Measurements from ENCODE around the gene ZNF619. TPM values are rescaled to one million over a fixed set of nuclear protein-coding genes. Genes with fewer than 3 reads are reported as not detected.

Gene ZNF619
- total and polyA plus RNA-seq, 9 of the 15 experiments (the other 6 are each of a cell fraction or from before 2014, with no cell fraction given) = 1.3 to 9.1 (median 6.3) TPM

DNA sequence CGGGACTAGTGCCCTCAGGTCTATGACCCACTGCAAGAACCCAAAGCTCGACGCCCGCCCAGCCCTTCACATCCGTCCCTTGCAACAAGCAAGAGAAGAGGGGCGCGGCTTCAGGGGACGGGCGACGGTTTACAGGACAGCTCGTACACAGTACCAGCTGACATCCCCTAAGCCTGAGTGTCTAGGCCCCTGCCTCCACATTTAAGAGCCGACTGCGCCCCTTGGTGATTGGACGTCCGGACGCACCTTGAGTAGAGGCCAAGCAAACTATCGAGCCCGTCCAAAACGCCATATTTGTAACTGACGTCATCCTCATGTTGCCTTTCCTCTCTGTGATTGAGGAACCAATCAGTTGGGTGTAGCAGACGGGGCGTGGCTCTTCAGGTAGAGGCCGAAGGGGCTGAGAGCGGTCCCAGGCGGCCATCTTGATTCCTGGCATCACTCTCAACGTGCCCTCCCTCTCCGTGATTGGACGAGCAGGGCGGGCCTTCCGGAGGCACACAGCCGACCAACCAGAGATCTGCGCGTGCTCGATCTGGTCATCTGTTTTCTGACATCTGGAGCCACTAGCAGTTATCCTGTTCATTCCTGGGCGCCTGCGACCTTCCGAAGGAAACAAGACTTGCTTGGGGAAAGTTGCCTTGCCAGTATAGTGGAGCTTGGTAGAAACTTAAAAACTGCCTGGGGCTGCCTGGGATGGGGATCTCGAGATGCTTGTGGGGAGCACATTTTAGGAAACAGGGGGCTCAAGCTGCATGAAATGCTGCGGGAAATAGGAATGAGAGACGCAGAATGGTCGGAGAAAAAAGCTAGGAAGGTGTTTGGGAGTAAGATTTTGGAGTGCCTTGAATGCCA is 23.8 kb upstream of the ZNF619 start (continued):
- TF ChIP-seq ATF6 (CRISPR knock-in tag; IDR thresholded peaks at IDR 0.05) (no peak), ZNF778 (CRISPR knock-in tag; IDR thresholded peaks at IDR 0.05) (no peak), HMGN3 (IDR thresholded peaks at IDR 0.05; ENCODE audit: borderline replicate concordance, extremely low read depth, insufficient read length, low read depth, low read length) (peak; percentile 53), ZNF184 (CRISPR knock-in tag; IDR thresholded peaks at IDR 0.05) (no peak), NUFIP1 (IDR thresholded peaks at IDR 0.05; ENCODE audit: partially characterized antibody) (no peak), POLR2H (tag; IDR thresholded peaks at IDR 0.05; ENCODE audit: low read depth) (peak; percentile 85), GTF2E2 (tag; IDR thresholded peaks at IDR 0.05) (no peak; the same call in 1 of the 2 replicates), ZNF707 (CRISPR knock-in tag; conservative IDR thresholded peaks at IDR 0.05) (no peak)
- TF ChIP-seq, protein P1, sequence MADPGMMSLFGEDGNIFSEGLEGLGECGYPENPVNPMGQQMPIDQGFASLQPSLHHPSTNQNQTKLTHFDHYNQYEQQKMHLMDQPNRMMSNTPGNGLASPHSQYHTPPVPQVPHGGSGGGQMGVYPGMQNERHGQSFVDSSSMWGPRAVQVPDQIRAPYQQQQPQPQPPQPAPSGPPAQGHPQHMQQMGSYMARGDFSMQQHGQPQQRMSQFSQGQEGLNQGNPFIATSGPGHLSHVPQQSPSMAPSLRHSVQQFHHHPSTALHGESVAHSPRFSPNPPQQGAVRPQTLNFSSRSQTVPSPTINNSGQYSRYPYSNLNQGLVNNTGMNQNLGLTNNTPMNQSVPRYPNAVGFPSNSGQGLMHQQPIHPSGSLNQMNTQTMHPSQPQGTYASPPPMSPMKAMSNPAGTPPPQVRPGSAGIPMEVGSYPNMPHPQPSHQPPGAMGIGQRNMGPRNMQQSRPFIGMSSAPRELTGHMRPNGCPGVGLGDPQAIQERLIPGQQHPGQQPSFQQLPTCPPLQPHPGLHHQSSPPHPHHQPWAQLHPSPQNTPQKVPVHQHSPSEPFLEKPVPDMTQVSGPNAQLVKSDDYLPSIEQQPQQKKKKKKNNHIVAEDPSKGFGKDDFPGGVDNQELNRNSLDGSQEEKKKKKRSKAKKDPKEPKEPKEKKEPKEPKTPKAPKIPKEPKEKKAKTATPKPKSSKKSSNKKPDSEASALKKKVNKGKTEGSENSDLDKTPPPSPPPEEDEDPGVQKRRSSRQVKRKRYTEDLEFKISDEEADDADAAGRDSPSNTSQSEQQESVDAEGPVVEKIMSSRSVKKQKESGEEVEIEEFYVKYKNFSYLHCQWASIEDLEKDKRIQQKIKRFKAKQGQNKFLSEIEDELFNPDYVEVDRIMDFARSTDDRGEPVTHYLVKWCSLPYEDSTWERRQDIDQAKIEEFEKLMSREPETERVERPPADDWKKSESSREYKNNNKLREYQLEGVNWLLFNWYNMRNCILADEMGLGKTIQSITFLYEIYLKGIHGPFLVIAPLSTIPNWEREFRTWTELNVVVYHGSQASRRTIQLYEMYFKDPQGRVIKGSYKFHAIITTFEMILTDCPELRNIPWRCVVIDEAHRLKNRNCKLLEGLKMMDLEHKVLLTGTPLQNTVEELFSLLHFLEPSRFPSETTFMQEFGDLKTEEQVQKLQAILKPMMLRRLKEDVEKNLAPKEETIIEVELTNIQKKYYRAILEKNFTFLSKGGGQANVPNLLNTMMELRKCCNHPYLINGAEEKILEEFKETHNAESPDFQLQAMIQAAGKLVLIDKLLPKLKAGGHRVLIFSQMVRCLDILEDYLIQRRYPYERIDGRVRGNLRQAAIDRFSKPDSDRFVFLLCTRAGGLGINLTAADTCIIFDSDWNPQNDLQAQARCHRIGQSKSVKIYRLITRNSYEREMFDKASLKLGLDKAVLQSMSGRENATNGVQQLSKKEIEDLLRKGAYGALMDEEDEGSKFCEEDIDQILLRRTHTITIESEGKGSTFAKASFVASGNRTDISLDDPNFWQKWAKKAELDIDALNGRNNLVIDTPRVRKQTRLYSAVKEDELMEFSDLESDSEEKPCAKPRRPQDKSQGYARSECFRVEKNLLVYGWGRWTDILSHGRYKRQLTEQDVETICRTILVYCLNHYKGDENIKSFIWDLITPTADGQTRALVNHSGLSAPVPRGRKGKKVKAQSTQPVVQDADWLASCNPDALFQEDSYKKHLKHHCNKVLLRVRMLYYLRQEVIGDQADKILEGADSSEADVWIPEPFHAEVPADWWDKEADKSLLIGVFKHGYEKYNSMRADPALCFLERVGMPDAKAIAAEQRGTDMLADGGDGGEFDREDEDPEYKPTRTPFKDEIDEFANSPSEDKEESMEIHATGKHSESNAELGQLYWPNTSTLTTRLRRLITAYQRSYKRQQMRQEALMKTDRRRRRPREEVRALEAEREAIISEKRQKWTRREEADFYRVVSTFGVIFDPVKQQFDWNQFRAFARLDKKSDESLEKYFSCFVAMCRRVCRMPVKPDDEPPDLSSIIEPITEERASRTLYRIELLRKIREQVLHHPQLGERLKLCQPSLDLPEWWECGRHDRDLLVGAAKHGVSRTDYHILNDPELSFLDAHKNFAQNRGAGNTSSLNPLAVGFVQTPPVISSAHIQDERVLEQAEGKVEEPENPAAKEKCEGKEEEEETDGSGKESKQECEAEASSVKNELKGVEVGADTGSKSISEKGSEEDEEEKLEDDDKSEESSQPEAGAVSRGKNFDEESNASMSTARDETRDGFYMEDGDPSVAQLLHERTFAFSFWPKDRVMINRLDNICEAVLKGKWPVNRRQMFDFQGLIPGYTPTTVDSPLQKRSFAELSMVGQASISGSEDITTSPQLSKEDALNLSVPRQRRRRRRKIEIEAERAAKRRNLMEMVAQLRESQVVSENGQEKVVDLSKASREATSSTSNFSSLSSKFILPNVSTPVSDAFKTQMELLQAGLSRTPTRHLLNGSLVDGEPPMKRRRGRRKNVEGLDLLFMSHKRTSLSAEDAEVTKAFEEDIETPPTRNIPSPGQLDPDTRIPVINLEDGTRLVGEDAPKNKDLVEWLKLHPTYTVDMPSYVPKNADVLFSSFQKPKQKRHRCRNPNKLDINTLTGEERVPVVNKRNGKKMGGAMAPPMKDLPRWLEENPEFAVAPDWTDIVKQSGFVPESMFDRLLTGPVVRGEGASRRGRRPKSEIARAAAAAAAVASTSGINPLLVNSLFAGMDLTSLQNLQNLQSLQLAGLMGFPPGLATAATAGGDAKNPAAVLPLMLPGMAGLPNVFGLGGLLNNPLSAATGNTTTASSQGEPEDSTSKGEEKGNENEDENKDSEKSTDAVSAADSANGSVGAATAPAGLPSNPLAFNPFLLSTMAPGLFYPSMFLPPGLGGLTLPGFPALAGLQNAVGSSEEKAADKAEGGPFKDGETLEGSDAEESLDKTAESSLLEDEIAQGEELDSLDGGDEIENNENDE (IDR thresholded peaks at IDR 0.05; ENCODE audit: low read depth, low read length) = no peak
- TF ChIP-seq, protein P2, sequence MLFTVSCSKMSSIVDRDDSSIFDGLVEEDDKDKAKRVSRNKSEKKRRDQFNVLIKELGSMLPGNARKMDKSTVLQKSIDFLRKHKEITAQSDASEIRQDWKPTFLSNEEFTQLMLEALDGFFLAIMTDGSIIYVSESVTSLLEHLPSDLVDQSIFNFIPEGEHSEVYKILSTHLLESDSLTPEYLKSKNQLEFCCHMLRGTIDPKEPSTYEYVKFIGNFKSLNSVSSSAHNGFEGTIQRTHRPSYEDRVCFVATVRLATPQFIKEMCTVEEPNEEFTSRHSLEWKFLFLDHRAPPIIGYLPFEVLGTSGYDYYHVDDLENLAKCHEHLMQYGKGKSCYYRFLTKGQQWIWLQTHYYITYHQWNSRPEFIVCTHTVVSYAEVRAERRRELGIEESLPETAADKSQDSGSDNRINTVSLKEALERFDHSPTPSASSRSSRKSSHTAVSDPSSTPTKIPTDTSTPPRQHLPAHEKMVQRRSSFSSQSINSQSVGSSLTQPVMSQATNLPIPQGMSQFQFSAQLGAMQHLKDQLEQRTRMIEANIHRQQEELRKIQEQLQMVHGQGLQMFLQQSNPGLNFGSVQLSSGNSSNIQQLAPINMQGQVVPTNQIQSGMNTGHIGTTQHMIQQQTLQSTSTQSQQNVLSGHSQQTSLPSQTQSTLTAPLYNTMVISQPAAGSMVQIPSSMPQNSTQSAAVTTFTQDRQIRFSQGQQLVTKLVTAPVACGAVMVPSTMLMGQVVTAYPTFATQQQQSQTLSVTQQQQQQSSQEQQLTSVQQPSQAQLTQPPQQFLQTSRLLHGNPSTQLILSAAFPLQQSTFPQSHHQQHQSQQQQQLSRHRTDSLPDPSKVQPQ (CRISPR knock-in tag; IDR thresholded peaks at IDR 0.05; ENCODE audit: borderline replicate concordance) = 0 out of 2 replicates have a peak, but pooled peaks have one; percentile 13

Measured in K562 (cell line).